Esophagus squamous epithelium (tissue), 5 donors: ENCODE results near the gene MPC1L. TPM values are rescaled to one million over a fixed set of nuclear protein-coding genes. Genes with fewer than 3 reads are reported as not detected.

Source experiments
- DNase-seq: peaks from one replicate; lab custom pipeline; 2025; lab: John Stamatoyannopoulos, UW
- H3K27ac ChIP-seq, 4 donors: fragments of 200-600 bp; sonication (generic); one replicate each; pipeline ENCODE4 v1.5.1; 2016 to 2019; ENCODE audit warnings: mild to moderate bottlenecking in 1 of 4
- H3K27me3 ChIP-seq, 4 donors: fragments of 200-600 bp; sonication (generic); 1 replicate in 3 of 4; 2 replicates in 1 of 4; pipeline versions ENCODE4 v1.5.1 to v1.6.0; 2017 to 2021; ENCODE audit warnings: antibody characterized with exemption in 1 of 4
- H3K36me3 ChIP-seq, 3 donors: fragments of 200-600 bp; sonication (generic); one replicate each; pipeline ENCODE4 v1.5.1; 2016 to 2019
- H3K4me1 ChIP-seq, 3 donors: fragments of 200-600 bp; sonication (generic); one replicate each; pipeline ENCODE4 v1.5.1; 2017 to 2019
- H3K4me3 ChIP-seq, 4 donors: fragments of 200-600 bp; sonication (generic); 1 replicate in 3 of 4; 2 replicates in 1 of 4; pipeline ENCODE4 v1.5.1; 2016 to 2019; ENCODE audit warnings: mild to moderate bottlenecking in 2 of 4, moderate library complexity in 1 of 4
- H3K9me3 ChIP-seq, 3 donors: fragments of 200-600 bp; sonication (generic); one replicate each; pipeline ENCODE4 v1.5.1; 2016 to 2019
- CTCF ChIP-seq, 6 experiments: fragments of 450-650 bp in 4 of 6; fragments of 200-600 bp in 2 of 6; sonication (generic) in 2 of 6; IDR thresholded peaks; one replicate each; pipeline ENCODE4 v1.5.1; 2016 to 2019; ENCODE audit warnings: antibody characterized with exemption in 6 of 6, mild to moderate bottlenecking in 4 of 6, moderate library complexity in 4 of 6
- POLR2A ChIP-seq, 4 donors: fragments of 450-650 bp; IDR thresholded peaks; one replicate each; pipeline ENCODE4 v1.6.1; 2017; ENCODE audit warnings: antibody characterized with exemption in 4 of 4, mild to moderate bottlenecking in 4 of 4, moderate library complexity in 3 of 4
- WGBS, 2 donors: methylation state at CpG; one replicate each; pipeline ENCODE4 v1.1.5; 2018; 5-methylcytosine and 5-hydroxymethylcytosine counted together
- intact Hi-C: fragments of 100-400 bp; cut with DNase I; formaldehyde crosslinking; loops from one replicate; pipeline ENCODE4 v1.15.0; 2022
- total RNA-seq, 4 donors: library from RNA; depleted of rRNA; stranded (reverse); fragments of >200 nt; gene quantifications; one replicate each; pipeline ENCODE4 v1.1.0, GENCODE V29; 2016
- donor health status: DM: yes; HTN: yes; CAD: no.

Gene MPC1L
- total RNA-seq, 4 donors from 2014 or later: not detected

GRCh38 chrX:40671126-40671525 lies 47.9 kb downstream of the MPC1L start:
- Histone ChIP-seq H3K4me3 (no peak overlapping the region), H3K9me3 (no peaks in the 10 kb centered on the region), H3K36me3 (peaks cover 0 to 90% (median 0%) of the 10 kb centered on the region in 3 donors), H3K27me3 (no peaks in the 10 kb centered on the region), H3K4me1 (no peaks in the 10 kb centered on the region), H3K27ac (no peak overlapping the region)
- intact Hi-C loops: no loop called here
- TF ChIP-seq POLR2A (IDR thresholded peaks at IDR 0.05) (no peak), CTCF (IDR thresholded peaks at IDR 0.05) (no peak)
- DNase-seq: no peak
- WGBS, 2 donors: 41 to 65% methylated on average over 6 of the region's 6 CpGs

Other genes starting within 250 kb of the MPC1L start
- gene ATP6AP2, start 42.5 kb upstream of the MPC1L start, total RNA-seq: 100 to 1,000 TPM in 1 of 4 donors, 10 to 100 TPM in 3; 62.9 to 102 (median 67.3) TPM
- 10 to 100 TPM in 2 of 4 donors, 1 to 10 TPM in 2; 6.9 to 13.2 (median 9.5) TPM for gene CXorf38, start 24.1 kb downstream of the MPC1L start, total RNA-seq
- gene MED14, start 112.1 kb downstream of the MPC1L start, total RNA-seq: 10 to 100 TPM; 21.6 to 37.6 (median 28.9) TPM